8988T (cell line): Measurements from ENCODE around the gene SVOPL.
"Not testable (repeated sequence)": the region's sequence is repeated elsewhere in the genome, so short reads cannot be mapped to it uniquely, and the experiment has no call there.

Experiments used
- DNase-seq: peaks from one replicate; pipeline ENCODE4 v3.0.0; 2011

The SVOPL gene

DNA sequence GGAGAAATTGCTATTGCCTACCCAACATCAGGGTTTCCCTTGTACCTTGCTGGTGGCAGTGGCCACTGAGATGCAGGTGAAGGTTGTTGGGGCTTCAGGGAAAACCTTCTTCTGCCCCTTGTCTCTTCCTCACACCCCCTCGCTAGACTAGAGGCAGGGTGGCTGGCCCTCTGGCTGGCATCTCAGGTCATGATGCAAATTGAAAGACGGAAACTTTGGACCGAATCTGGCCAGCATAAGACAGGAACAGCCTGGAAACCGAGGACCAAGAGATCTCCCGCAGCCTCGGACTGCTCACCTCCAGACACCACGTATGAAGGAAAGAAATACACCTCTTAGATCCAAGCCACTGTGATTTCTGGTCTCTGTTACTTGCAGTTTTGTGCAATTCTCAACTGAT, 2.9 kb downstream of the SVOPL start:
- DNase-seq = no peak

GRCh38 chr7:138697535-138698182, 3.5 kb downstream of the SVOPL start:
- no peak for DNase-seq

GRCh38 chr7:138695776-138696175, 5.4 kb downstream of the SVOPL start:
- DNase-seq = not testable (repeated sequence)

GRCh38 chr7:138695106-138695505, 6.1 kb downstream of the SVOPL start:
- DNase-seq = no peak

DNA sequence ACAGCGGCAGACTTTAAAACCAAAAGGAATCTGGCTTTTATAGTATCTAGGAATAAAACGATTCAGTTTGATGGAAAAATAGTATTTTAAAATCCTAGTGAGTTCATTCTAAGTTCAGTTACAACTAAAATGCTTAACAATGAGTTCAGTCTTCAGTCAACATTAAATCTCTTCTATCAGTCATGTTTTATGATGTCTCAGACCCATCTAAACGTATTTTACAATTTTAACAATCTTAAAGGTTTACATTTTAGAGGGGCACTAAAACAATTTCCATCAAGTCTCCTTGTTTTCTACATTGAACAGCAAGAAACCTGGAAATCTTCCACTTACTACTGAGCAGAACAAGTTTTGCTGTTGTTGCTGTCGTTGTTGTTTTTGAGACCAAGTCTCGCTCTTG, 10.0 kb downstream of the SVOPL start:
- no peak for DNase-seq

DNA sequence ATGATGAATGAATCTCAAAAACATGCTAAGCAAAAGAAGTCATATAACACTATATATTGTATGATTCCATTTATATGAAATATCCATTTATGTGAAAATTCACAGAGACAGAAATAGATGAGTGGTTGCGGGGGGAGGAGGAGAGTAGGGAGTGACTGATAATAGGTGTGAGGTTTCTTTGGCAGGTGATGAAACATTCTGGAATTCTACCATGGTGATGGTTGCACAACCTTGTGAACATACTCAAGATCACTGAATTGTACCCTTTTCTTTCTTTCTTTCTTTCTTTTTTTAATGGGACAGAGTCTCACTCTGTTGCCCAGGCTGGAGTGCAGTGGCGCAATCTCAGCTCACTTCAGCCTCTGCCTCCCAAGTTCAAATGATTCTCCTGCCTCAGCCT, 10.7 kb downstream of the SVOPL start:
- DNase-seq = no peak

DNA sequence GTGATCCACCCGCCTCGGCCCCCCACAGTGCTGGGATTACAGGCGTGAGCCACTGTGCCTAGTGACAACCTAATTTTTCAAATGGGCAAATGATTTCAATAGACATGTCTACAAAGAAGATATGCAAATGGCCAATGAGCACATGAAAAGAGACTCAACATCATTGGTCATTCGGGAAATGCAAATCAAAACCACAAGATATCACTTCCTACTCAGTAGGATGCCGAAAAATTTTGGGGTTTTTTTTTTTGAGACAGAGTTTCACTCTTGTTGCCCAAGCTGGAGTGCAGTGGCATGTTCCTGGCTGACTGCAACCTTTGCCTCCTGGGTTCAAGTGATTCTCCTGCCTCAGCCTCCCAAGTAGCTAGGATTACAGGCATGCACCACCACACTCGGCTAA, 13.1 kb downstream of the SVOPL start:
- DNase-seq = not testable (repeated sequence)

DNA sequence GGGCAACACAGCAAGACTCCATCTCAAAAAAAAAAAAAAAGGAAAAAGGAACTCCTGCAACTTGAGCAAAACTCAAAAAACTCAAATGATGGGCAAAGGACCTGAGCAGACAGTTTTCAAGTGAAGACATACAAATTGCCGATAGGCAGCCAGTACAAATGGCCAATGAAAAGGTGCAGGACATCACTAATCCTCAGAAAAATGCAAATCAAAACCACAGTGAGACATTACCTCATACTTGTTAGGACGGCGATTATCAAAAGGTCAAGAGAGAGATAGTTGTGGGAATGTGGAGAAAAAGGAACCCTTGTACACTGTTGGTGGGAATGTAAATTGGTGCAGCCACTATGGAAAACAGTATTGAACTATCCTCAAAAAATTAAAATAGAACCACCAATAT, 16.8 kb downstream of the SVOPL start:
- DNase-seq = no peak

GRCh38 chr7:138679793-138680192, 21.4 kb downstream of the SVOPL start:
- DNase-seq = no peak

- DNase-seq = no peak
Observed at GRCh38 chr7:138670594-138670993, 30.6 kb downstream of the SVOPL start.

GRCh38 chr7:138669364-138669763, 31.8 kb downstream of the SVOPL start:
- DNase-seq = no peak

DNA sequence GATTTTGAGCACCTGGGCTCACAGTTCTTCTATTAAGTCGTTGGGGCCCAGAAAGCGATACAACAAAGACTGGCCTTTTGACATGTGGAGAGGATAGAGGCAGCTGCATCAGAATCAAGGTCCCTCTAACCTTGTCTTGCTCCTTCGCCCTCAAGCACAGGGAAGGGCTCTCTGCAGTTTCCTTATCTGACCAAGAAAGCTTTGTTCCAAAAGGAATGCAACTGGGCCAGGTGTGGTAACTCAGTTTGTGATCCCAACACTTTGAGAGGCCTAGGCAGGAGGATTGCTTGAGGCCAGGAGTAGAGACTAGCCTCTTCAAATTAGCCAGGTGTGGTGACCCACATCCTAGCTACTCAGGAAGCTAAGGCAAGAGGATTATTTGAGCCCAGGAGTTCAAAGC, 32.2 kb downstream of the SVOPL start:
- no peak for DNase-seq

- no peak for DNase-seq
Observed at GRCh38 chr7:138668229-138668596, 32.9 kb downstream of the SVOPL start.

- no peak for DNase-seq
Observed at GRCh38 chr7:138667535-138668228, 33.5 kb downstream of the SVOPL start.

DNA sequence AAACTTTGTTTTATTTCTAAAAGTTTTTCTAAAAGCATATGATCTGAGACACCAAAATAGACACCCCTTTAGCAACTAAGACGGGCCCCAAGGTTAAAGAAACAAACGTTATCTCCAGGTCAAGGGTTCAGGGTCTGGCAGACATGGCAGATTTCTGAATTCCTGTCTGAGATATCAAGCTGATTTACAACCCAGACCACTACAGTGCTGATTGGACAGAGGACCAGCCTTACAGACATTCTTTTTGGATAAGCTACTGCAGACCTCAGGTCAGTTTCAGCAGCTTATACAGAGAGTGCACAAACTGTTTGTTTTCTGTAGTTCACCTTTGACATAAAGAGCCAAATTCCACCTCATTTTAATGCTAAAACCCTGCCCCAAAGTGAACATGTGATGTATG, 34.8 kb downstream of the SVOPL start:
- DNase-seq = no peak

DNA sequence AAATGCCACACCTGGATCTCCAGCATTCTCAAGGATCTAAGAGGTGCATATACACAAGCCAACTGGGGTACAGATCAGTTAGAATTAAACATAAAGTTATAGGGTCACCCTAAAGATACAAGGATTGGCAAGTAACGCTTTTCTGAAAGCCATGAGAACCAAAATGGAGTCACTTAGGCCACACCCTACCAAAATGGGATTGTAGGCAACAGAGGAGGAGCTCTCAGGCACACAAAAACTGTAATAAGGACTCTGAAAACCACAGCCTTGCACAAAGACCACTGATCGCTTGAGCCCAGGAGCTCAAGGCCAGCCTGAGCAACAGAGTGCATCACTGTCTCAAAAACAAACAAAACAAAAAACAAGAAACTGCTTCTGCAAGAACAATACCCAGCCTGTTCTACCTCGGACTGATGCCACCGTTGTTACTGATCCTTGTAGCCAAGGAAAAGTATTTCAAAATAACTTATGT, 35.5 kb downstream of the SVOPL start:
- no peak for DNase-seq

GRCh38 chr7:138665249-138665648, 35.9 kb downstream of the SVOPL start:
- no peak for DNase-seq

DNA sequence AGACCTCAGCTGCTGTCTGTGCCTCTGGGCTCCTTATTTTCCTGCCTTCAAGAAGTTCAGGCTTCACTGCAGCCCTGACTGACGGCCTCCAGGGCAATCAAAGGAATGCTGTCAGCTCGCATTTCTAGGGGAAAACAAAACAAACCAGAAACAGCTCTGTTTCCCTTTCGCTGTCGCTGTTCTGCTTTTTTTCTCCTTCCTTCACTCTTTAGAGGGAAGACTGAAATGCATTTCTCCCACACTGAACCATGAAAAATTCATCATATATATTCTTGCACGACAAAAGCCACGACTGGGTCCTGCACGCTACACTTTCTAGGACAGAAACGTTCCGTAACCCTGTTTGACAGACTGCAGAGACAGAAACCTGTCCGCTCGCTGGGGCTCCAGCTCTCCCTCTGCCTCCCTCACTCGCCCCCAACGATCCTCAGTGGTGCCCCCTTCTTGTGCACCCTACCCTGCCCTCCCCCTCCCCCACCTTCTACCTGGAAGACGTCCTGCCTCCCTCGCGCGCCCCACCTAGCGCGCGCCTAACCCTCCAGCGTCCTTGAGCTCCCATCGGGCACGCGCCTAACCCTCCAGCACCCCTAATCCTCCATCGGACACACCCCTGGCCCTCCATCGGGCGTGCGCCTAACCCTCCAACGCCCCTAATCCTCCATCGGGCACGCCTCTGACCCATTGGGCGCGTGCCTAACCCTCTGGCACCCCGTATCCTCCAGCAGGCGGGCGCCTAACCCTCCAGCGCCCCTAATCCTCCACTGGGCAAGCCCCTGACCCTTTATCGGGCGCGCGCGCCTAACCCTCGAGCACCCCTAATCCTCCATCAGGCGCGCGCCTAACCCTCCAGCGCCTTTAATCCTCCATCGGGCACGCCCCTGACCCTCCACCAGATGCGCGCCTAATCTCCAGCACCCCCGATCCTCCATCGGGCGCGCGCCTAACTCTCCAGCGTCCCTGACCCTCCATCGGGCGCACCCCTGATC, 37.1 kb downstream of the SVOPL start:
- DNase-seq = no peak

- DNase-seq = no peak
Observed at GRCh38 chr7:138662991-138663320, 38.2 kb downstream of the SVOPL start.

DNA sequence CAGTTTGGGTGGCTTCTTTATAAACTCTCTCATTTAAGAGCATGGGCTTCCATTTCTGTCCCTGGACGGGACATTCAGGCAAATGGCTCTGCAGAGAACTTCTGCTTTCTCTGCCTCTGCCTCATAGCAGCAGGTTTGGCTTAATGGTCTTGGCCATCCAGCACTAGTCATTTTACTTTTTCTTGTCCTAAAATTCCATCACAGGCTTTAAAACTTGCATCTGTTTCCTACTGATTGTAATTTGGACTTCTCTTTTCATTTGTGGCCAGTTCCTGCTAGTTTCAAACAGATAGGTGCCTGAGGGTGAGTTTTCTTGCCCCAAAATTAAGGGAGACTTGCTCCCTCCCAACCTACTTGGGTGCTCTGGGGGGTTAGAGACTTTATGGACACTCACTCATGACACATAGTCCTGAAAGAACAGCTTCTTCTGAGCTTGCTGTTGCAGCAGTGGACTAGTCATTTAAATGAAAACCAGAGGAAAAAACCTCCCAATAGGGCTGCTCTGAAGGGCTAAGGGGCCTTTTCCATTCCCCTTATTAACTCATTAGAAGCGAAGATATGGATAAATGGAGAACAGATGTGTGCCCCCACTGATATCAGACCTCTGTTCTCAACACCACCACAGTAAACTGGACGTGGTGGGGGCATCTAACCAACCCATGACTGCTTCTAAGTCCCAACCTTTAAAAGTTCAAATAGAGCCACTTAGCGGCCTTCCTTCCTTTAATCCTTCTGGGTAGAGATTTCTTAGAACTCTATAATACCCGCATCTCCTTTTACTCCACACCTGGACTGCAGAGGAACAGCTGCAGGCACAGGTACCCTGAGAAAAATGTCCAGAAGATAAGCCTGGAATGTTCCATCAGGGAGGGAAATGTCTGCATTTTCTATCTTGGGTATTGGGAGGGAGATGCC, 38.8 kb downstream of the SVOPL start:
- DNase-seq = no peak

GRCh38 chr7:138661069-138661635, 40.0 kb downstream of the SVOPL start:
- no peak for DNase-seq

- no peak for DNase-seq
Observed at GRCh38 chr7:138658889-138659288, 42.3 kb downstream of the SVOPL start.
